GM13977 (cell line): ENCODE results near the gene LAMC1.
"Not testable (repeated sequence)": the region's sequence is repeated elsewhere in the genome, so short reads cannot be mapped to it uniquely, and the experiment has no call there.

Experiments used
- DNase-seq: peaks from one replicate; pipeline ENCODE4 v3.0.0; 2012; ENCODE audit warnings: low spot score
- in situ Hi-C: fragments of 300-500 bp; cut with MboI; formaldehyde crosslinking; loops from one replicate; pipeline ENCODE4 v1.12.0; 2022; ENCODE audit warnings: low sequenced_read_pairs, low pct_unique_long_range_greater_than_20kb, mixed read lengths, inconsistent platforms; ENCODE audit not compliant: unreplicated experiment
- TF ChIP-seq, protein P1 (sequence below): IDR thresholded peaks from 2 replicates; pipeline ENCODE4 v1.5.1; 2012; ENCODE audit warnings: mild to moderate bottlenecking, control low read depth; ENCODE audit not compliant: insufficient read depth; ENCODE audit errors: extremely low read depth, missing control alignments

Gene LAMC1

DNA sequence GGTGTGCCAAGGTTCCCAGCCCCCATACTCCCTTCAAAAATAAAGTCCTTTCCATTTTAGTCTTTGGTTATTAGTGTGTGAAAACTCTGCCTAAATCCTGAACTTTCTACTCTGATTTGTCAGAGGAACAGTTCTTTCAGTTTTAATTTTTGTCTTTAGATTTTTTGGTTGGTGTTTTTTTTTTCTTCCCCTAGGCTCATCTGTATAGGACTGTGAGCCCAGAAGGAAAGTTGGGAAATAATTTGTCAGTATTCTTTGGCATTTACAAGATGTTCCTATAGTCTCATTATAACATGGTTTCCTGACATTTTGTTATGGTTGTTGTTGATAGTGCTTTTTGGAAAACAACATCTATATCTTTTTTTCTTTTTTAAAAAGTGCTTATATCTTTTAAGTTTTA lies 38.0 kb downstream of the LAMC1 start:
- TF ChIP-seq, protein P1, sequence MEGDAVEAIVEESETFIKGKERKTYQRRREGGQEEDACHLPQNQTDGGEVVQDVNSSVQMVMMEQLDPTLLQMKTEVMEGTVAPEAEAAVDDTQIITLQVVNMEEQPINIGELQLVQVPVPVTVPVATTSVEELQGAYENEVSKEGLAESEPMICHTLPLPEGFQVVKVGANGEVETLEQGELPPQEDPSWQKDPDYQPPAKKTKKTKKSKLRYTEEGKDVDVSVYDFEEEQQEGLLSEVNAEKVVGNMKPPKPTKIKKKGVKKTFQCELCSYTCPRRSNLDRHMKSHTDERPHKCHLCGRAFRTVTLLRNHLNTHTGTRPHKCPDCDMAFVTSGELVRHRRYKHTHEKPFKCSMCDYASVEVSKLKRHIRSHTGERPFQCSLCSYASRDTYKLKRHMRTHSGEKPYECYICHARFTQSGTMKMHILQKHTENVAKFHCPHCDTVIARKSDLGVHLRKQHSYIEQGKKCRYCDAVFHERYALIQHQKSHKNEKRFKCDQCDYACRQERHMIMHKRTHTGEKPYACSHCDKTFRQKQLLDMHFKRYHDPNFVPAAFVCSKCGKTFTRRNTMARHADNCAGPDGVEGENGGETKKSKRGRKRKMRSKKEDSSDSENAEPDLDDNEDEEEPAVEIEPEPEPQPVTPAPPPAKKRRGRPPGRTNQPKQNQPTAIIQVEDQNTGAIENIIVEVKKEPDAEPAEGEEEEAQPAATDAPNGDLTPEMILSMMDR, result no peak
- DNase-seq, result no peak
- in situ Hi-C loops, result no loop called here

GRCh38 chr1:183063349-183063748 lies 40.1 kb downstream of the LAMC1 start:
- in situ Hi-C loops, result no loop called here
- no peak for DNase-seq
- TF ChIP-seq, protein P1, result no peak

GRCh38 chr1:183065168-183065706 lies 42.0 kb downstream of the LAMC1 start:
- in situ Hi-C loops, result no loop called here
- DNase-seq, result no peak
- TF ChIP-seq, protein P1, result no peak

GRCh38 chr1:183066432-183066831 lies 43.2 kb downstream of the LAMC1 start:
- in situ Hi-C loops, DNase-seq: not testable (repeated sequence)

DNA sequence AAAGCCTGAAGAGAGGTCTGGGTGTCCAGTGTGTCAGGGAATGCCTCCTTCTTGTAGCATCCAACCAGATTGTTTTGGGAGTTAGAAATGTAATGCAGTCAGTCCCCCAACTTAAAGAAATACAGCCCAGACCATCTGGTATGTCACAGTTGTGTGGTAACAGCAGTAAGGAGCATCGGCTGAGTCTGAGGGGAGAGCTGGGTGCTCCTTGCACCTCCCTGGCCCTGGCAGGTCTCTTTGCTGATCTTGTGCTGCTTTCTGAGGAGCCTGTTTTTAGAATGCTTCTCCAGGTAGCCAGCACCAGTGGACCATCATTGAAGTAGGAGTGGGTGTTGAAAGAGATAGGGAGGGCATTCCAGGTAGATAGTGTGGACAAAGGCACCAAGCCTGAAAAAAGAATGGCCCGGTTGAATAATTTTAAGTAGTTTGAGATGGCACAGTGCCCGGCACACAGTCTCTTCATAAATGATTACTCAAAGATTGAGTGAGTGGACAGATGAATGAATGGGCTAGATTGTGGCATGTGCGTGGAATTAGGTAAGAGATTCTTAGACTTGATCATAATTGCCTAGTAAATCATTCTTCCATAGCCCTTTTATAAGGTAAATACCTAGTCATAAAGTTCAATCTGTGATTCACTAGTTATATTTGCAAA lies 46.5 kb downstream of the LAMC1 start:
- in situ Hi-C loops, result no loop called here
- no peak for DNase-seq
- TF ChIP-seq, protein P1, result no peak

- in situ Hi-C loops, result no loop called here
- TF ChIP-seq, protein P1, result no peak
- DNase-seq, result no peak
Measured at GRCh38 chr1:183070234-183070922, 47.2 kb downstream of the LAMC1 start.
